ENCODE results near the gene CR1.
"Not testable (repeated sequence)": the region's sequence is repeated elsewhere in the genome, so short reads cannot be mapped to it uniquely, and the experiment has no call there.

CR1 gene

GRCh38 chr1:207673399-207673798 is 177.4 kb downstream of the CR1 start:
- TF ChIP-seq CTCF (IDR thresholded peaks at IDR 0.05; ENCODE audit: insufficient read depth, low read depth, low read length, missing control alignments): no peak
- no peak overlapping the region for H3K4me3 ChIP-seq (ENCODE audit: low read length)
- peak; percentile 62 for DNase-seq (ENCODE audit: low read depth)

DNA sequence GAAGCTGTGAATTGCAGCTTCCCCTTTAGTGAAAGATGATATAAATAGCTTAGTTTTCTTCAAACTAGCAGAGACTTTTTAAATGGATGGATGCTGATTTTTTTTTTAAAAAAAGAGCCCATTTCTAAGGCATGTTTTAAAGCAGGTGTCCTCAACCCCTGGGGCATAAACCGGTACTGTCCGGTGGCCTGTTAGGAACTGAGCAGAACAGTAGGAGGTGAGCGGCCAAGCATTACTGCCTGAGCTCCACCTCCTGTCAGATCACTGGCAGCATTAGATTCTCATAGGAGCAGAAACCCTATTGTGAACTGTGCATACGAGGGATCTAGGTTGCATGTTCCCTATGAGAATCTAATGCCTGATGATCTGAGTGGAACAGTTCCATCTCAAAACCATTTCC is 180.2 kb downstream of the CR1 start:
- no peak for TF ChIP-seq CTCF (IDR thresholded peaks at IDR 0.05; ENCODE audit: insufficient read depth, low read depth, low read length, missing control alignments)
- no peak for DNase-seq (ENCODE audit: low read depth)
- no peak overlapping the region for H3K4me3 ChIP-seq (ENCODE audit: low read length)

DNA sequence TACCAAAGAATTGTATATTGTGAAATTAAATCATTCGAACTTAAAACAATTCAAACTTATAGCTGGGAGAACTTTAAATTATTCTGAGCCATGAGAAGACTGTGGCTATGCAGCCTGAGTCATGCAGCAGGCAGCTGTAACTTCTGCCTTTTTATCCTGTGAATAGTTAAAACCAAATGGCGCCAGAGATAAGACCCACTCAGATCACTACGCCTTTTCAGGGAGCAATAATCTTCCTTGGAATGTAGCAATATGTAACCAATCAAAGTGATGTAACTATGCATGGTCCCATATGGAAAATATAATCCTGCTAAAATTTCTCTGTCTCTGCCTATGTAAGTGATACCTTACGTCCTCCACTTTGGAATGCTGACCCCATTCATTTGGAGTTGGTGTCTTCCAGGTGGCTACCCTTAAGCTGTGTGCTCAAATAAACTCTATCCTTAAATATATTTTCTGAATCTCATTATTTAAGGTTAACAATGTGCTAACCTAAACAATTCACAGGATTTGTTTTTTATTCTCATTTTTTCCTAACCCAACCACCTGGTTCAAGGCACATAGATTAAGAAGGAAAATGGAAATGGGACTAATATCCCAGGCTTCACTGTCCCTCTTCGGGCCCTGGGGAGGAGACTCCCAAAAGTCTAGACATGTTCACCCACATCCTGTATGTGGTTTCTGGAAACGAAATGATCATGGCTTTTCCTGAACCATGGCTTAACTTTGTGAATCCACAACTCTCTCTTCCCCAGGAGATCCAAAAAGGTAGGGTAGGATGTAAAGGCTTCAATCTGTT is 184.8 kb downstream of the CR1 start:
- DNase-seq (ENCODE audit: low read depth): peak; percentile 40

DNA sequence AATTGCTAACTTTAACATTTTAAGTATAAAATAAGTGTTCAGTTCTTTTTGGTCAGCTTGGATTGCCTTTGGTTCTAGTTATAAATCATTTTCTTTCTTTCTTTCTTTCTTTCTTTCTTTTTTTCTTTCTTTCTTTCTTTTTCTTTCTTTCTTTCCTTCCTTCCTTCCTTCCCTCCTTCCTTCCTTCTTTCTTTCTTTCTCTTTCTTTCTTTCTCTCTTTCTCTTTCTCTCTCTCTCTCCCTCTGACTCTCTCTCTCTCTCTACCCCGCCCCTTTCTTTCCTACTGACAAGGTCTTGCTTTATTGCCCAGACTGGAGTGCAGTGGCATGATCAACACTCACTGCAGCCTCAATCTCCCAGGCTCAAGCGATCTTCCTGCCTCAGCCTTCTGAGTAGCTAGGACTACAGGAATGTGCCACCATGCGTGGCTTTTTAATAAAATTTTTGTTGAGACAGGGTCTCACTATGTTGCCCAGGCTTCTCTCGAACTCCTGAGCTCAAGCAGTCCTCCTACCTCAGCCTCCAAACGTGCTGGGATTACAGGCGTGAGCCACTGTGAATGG is 187.0 kb downstream of the CR1 start:
- H3K4me3 ChIP-seq (ENCODE audit: low read length); DNase-seq (ENCODE audit: low read depth): not testable (repeated sequence)

More for the DNA sequence above, 184.8 kb downstream of the CR1 start:
- not testable (repeated sequence) for H3K4me3 ChIP-seq (ENCODE audit: low read length)

GRCh38 chr1:207690551-207690950 is 194.6 kb downstream of the CR1 start:
- not testable (repeated sequence) for H3K4me3 ChIP-seq (ENCODE audit: low read length); DNase-seq (ENCODE audit: low read depth)

DNA sequence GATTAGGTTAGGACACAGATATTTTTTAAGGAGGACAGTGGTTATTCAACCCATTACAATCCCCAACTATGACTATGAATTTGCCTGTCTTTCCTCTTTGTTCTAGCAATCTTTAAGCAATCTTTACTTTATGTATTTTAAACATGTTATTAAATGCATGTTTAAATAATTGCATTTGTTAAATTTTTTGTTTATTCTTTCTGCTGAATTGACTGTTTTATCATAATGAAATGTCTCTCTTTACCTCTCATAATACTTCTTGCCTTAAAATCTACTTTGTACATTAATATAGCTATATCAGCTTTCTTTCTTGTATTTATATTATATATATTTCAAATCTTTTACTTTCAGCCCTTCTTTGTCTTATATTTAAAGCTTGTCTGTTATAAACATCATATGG is 195.1 kb downstream of the CR1 start:
- no peak for TF ChIP-seq CTCF (IDR thresholded peaks at IDR 0.05; ENCODE audit: insufficient read depth, low read depth, low read length, missing control alignments)
- DNase-seq (ENCODE audit: low read depth): no peak
- no peak overlapping the region for H3K4me3 ChIP-seq (ENCODE audit: low read length)

Data from epithelial cell of esophagus (primary cell).